Measurements from ENCODE around the gene CYTH4. TPM values are rescaled to one million over a fixed set of nuclear protein-coding genes. Genes with fewer than 3 reads are reported as not detected.

Gene CYTH4
- total RNA-seq, 3 donors from 2014 or later = 8.7 to 13.3 (median 11.6) TPM

DNA sequence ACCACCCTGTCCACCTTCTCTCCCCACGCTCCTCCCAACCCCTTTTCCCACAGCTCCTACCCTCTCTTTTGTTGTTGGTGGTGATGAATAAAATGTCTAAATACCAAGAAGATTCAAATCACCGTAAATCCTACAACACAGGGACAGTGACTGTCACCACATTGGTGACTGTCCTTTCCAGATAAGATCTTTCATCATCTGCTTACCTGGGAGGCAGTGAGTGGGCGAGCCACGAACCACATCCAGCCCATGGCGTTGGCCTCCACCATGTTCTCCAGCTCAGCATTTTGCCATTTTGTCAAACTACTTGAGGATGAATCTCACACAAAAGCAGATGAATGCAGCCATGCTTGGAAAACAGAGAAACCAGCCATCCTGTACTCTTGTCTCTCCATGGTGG lies 6.7 kb upstream of the CYTH4 start:
- Histone ChIP-seq H3K4me3 (no peak overlapping the region), H3K9me3 (no peaks in the 10 kb centered on the region), H3K36me3 (ENCODE audit: low read depth) (no peaks in the 10 kb centered on the region), H3K4me1 (ENCODE audit: low read depth) (no peaks in the 10 kb centered on the region)
- DNase-seq (no peak), ATAC-seq (no peak)
- TF ChIP-seq, protein P1, sequence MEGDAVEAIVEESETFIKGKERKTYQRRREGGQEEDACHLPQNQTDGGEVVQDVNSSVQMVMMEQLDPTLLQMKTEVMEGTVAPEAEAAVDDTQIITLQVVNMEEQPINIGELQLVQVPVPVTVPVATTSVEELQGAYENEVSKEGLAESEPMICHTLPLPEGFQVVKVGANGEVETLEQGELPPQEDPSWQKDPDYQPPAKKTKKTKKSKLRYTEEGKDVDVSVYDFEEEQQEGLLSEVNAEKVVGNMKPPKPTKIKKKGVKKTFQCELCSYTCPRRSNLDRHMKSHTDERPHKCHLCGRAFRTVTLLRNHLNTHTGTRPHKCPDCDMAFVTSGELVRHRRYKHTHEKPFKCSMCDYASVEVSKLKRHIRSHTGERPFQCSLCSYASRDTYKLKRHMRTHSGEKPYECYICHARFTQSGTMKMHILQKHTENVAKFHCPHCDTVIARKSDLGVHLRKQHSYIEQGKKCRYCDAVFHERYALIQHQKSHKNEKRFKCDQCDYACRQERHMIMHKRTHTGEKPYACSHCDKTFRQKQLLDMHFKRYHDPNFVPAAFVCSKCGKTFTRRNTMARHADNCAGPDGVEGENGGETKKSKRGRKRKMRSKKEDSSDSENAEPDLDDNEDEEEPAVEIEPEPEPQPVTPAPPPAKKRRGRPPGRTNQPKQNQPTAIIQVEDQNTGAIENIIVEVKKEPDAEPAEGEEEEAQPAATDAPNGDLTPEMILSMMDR (IDR thresholded peaks at IDR 0.05) = no peak
- intact Hi-C loops (cut with DNase I, micrococcal nuclease) = no loop called here

DNA sequence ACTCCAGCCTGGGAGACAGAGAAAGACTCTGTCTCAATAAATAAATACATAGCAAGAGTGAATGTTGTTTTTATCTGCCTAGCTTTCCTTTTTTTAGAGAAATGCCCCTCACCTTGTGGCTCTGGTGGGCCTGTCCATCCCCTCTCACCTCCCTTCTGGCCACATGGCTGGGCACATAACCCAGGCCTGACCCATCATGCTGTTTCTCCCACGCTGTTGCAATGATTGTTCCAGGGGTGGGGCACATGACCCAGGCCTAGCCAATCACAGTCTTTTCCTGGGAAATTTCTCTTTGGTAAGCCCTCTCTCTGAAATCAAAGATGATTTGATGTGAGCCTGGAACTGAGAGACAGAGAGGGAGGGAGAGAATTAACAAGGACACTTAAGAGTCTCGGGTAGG lies 5.5 kb upstream of the CYTH4 start:
- TF ChIP-seq, protein P1 (IDR thresholded peaks at IDR 0.05) = no peak
- H3K9me3 ChIP-seq = no peaks in the 10 kb centered on the region
- no peak for DNase-seq
- no peak for ATAC-seq
- H3K4me1 ChIP-seq (ENCODE audit: low read depth) = no peaks in the 10 kb centered on the region
- intact Hi-C loops (cut with DNase I, micrococcal nuclease) = no loop called here
- H3K36me3 ChIP-seq (ENCODE audit: low read depth) = no peaks in the 10 kb centered on the region
- no peak overlapping the region for H3K4me3 ChIP-seq

DNA sequence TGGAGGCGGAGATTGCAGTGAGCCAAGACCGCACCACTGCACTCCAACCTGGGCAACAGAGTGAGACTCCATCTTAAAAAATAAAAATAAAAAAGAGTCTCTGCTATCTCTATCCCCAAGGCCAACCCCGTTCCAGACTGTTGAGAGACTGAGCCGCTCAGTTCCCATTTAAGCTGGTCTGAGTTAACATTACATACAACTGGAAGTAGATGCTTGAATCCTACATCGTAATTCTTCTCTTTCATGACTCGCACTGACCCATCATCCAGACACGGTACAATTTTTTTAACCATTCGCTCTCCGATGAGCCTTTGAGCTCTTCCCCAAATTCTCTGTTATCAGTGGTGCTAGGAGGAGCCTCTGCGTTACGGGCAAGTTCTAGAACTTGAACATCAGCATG lies 4.9 kb upstream of the CYTH4 start:
- no peaks in the 10 kb centered on the region for H3K36me3 ChIP-seq (ENCODE audit: low read depth)
- TF ChIP-seq, protein P1 (IDR thresholded peaks at IDR 0.05) = no peak
- ATAC-seq (no peak), DNase-seq (no peak)
- no peaks in the 10 kb centered on the region for H3K9me3 ChIP-seq
- no peak overlapping the region for H3K4me3 ChIP-seq
- intact Hi-C loops (cut with DNase I, micrococcal nuclease) = no loop called here
- H3K4me1 ChIP-seq (ENCODE audit: low read depth) = no peaks in the 10 kb centered on the region

DNA sequence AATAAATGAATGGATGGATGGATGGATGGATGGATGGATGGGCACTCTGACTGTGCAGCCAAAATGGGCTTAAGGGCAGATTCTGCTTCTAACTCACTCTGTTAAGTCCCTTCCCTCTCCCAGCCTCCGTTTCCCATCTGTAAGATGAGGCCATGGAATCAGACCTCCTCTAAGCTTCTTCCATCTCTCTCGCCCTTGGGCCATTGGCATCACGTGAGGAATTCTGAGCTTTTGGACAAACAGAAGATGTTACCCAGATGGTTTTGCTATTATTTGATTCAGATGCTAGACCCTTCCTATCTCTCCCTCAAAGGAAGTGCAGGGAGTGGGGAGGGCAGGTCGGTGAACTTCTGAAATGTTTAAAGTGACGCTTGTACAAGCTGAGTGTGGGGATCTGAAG lies 4.0 kb upstream of the CYTH4 start:
- no peaks in the 10 kb centered on the region for H3K4me1 ChIP-seq (ENCODE audit: low read depth)
- no peaks in the 10 kb centered on the region for H3K36me3 ChIP-seq (ENCODE audit: low read depth)
- TF ChIP-seq, protein P1 (IDR thresholded peaks at IDR 0.05) = no peak
- DNase-seq (no peak), ATAC-seq (no peak)
- H3K4me3 ChIP-seq = no peak overlapping the region
- H3K9me3 ChIP-seq = no peaks in the 10 kb centered on the region
- intact Hi-C loops (cut with DNase I, micrococcal nuclease) = no loop called here

DNA sequence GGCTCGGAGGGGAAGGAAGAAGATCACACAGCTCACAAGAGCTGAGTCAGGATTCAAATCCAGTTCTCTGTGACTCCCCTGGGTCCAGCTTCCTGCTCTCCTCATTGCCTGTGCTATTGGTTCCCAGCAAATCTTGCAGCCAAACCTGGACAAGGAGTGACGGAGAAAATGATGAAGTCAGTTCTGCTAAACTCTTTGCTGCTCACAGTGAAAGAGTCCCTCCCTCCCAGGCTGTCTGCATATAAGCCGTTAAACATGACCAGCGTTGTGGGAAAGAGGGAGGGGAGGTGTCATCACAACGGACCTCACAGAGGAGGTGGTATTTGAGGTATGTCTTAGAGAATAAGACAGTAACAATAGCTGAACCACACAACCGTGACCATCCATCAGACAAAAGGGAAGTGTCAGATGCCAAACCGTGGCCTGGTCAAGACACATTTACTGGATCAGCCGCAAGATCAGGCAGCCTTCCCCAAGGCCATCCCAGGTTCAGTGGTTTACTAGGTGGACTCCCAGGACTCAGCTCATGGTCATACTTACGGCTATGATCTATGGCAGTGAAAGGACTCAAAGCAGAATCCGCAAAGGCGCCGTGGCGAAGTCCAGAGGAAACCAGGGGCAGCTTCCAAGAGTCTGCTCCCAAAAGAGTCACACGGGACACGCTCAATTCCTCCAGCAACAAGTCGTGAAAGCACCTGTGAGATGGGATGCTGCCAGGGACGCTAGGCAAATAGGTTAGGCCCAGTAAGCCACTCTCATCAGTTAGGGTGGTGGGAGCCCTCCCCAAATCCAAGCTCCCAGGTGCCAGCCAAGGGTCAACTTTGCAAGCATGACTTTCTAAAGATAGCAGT lies 2.8 kb upstream of the CYTH4 start:
- TF ChIP-seq, protein P1 (IDR thresholded peaks at IDR 0.05) = no peak
- H3K4me3 ChIP-seq = no peak overlapping the region

More for the DNA sequence above, 2.8 kb upstream of the CYTH4 start:
- no peaks in the 10 kb centered on the region for H3K4me1 ChIP-seq (ENCODE audit: low read depth)
- no peaks in the 10 kb centered on the region for H3K9me3 ChIP-seq
- ATAC-seq (no peak), DNase-seq (peak in 1 of 3 donors; percentile 16)
- no peaks in the 10 kb centered on the region for H3K36me3 ChIP-seq (ENCODE audit: low read depth)
- intact Hi-C loops (cut with DNase I, micrococcal nuclease) = no loop called here
